B cell (primary cell): ENCODE measurements around the gene KRT80.

Experiments used
- EZH2 ChIP-seq: IDR thresholded peaks from 2 replicates; pipeline ENCODE4 v1.6.1; 2012; ENCODE audit warnings: borderline replicate concordance, low read depth, mild to moderate bottlenecking, moderate library complexity, low read length; ENCODE audit not compliant: insufficient read depth, poor library complexity, severe bottlenecking
- TF ChIP-seq, protein P1 (sequence below): fragments of 200-600 bp; IDR thresholded peaks from one replicate; pipeline ENCODE4 v1.8.0; 2022; ENCODE audit warnings: antibody characterized with exemption, mild to moderate bottlenecking

GRCh38 chr12:52214421-52214802 is 22.6 kb upstream of the KRT80 start:
- TF ChIP-seq, protein P1, sequence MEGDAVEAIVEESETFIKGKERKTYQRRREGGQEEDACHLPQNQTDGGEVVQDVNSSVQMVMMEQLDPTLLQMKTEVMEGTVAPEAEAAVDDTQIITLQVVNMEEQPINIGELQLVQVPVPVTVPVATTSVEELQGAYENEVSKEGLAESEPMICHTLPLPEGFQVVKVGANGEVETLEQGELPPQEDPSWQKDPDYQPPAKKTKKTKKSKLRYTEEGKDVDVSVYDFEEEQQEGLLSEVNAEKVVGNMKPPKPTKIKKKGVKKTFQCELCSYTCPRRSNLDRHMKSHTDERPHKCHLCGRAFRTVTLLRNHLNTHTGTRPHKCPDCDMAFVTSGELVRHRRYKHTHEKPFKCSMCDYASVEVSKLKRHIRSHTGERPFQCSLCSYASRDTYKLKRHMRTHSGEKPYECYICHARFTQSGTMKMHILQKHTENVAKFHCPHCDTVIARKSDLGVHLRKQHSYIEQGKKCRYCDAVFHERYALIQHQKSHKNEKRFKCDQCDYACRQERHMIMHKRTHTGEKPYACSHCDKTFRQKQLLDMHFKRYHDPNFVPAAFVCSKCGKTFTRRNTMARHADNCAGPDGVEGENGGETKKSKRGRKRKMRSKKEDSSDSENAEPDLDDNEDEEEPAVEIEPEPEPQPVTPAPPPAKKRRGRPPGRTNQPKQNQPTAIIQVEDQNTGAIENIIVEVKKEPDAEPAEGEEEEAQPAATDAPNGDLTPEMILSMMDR: no peak
- no peak for TF ChIP-seq EZH2
